WTC11 (cell line): ENCODE results near the gene NXPH4. TPM values are rescaled to one million over a fixed set of nuclear protein-coding genes. Genes with fewer than 3 reads are reported as not detected.
A peak's percentile ranks its signal among the peaks of the same experiment; 100 is the strongest.

Experiments
- ATAC-seq: fragments of 200-7000 bp; cut with Tn5 transposase; 2 replicates; pipeline ENCODE4 v1.10.0; 2021; ENCODE audit warnings: mild to moderate bottlenecking, moderate library complexity
- CTCF ChIA-PET: fragments of 300-600 bp; sonication (Branson Sonifier 250); formaldehyde crosslinking; loops from one replicate; lab custom pipeline; 2021; ENCODE audit warnings: antibody characterized with exemption; lab: Charles Lee
- POLR2A ChIA-PET: fragments of 350-600 bp; sonication (Branson Sonifier 250); formaldehyde crosslinking; loops from one replicate; lab custom pipeline; 2021; ENCODE audit warnings: antibody characterized with exemption; lab: Charles Lee
- DNase-seq: peaks from one replicate; pipeline ENCODE4 v3.0.0; 2021; ENCODE audit warnings: low spot score
- H3K27ac Mint-ChIP-seq: 2 replicates; pipeline ENCODE4 v1.8.0; 2021; ENCODE audit warnings: mixed read lengths
- H3K27me3 Mint-ChIP-seq: 2 replicates; pipeline ENCODE4 v1.8.0; 2021; ENCODE audit warnings: low read depth, mild to moderate bottlenecking, moderate library complexity, mixed read lengths
- H3K36me3 Mint-ChIP-seq: 2 replicates; pipeline ENCODE4 v1.8.0; 2021; ENCODE audit warnings: mixed read lengths
- H3K4me1 Mint-ChIP-seq: 2 replicates; pipeline ENCODE4 v1.8.0; 2022; ENCODE audit warnings: mixed read lengths
- H3K4me3 Mint-ChIP-seq: 2 replicates; pipeline ENCODE4 v1.8.0; 2021; ENCODE audit warnings: mild to moderate bottlenecking, moderate library complexity, mixed read lengths
- H3K9me3 Mint-ChIP-seq: 2 replicates; pipeline ENCODE4 v1.8.0; 2021; ENCODE audit warnings: mixed read lengths
- CBFB ChIP-seq: sonication (generic); formaldehyde crosslinking; IDR thresholded peaks from 2 replicates; pipeline ENCODE4 v1.8.1; 2022; ENCODE audit warnings: mild to moderate bottlenecking, low read depth, missing genetic modification reagents
- ETV6 ChIP-seq: sonication (generic); formaldehyde crosslinking; IDR thresholded peaks from 2 replicates; pipeline ENCODE4 v1.8.1; 2022; ENCODE audit warnings: mild to moderate bottlenecking, missing genetic modification reagents
- GABPB1 ChIP-seq: sonication (generic); formaldehyde crosslinking; IDR thresholded peaks from 2 replicates; pipeline ENCODE4 v1.8.1; 2023; ENCODE audit warnings: mild to moderate bottlenecking, missing genetic modification reagents
- GTF2I ChIP-seq: fragments of 250-450 bp; sonication (Bioruptor Pico); conservative IDR thresholded peaks from 2 replicates; pipeline ENCODE4 v1.4.0; 2021; ENCODE audit warnings: mild to moderate bottlenecking
- HMGA2 ChIP-seq: fragments of 250-450 bp; sonication (Bioruptor Pico); IDR thresholded peaks from 2 replicates; pipeline ENCODE4 v1.4.0; 2021; ENCODE audit warnings: mild to moderate bottlenecking, moderate library complexity
- KAT7 ChIP-seq: sonication (generic); formaldehyde crosslinking; IDR thresholded peaks from 2 replicates; pipeline ENCODE4 v1.8.1; 2023; ENCODE audit warnings: missing genetic modification reagents, mild to moderate bottlenecking, borderline replicate concordance
- NFATC4 ChIP-seq: fragments of 250-450 bp; sonication (Bioruptor Pico); IDR thresholded peaks from 2 replicates; pipeline ENCODE4 v1.9.0; 2021; ENCODE audit warnings: mild to moderate bottlenecking
- NFYB ChIP-seq: sonication (generic); formaldehyde crosslinking; conservative IDR thresholded peaks from 2 replicates; pipeline ENCODE4 v1.8.0; 2022; ENCODE audit warnings: low read depth, missing genetic modification reagents
- NR2C2 ChIP-seq: sonication (generic); formaldehyde crosslinking; IDR thresholded peaks from 2 replicates; pipeline ENCODE4 v1.8.0; 2022; ENCODE audit warnings: mild to moderate bottlenecking, missing genetic modification reagents
- OVOL2 ChIP-seq: fragments of 250-450 bp; sonication (Bioruptor Pico); IDR thresholded peaks from 2 replicates; pipeline ENCODE4 v1.9.0; 2021; ENCODE audit warnings: mild to moderate bottlenecking, borderline replicate concordance
- TCF7 ChIP-seq: sonication (generic); formaldehyde crosslinking; IDR thresholded peaks from 2 replicates; pipeline ENCODE4 v1.8.0; 2022; ENCODE audit warnings: mild to moderate bottlenecking, low read depth, missing genetic modification reagents, moderate library complexity
- ZNF232 ChIP-seq: sonication (generic); formaldehyde crosslinking; IDR thresholded peaks from 2 replicates; pipeline ENCODE4 v1.8.0; 2022; ENCODE audit warnings: mild to moderate bottlenecking, missing genetic modification reagents
- ZNF263 ChIP-seq: sonication (generic); formaldehyde crosslinking; IDR thresholded peaks from 2 replicates; pipeline ENCODE4 v1.8.1; 2022; ENCODE audit warnings: low read depth, mild to moderate bottlenecking, moderate library complexity, missing genetic modification reagents
- ZNF416 ChIP-seq: fragments of 250-450 bp; sonication (Bioruptor Pico); IDR thresholded peaks from 2 replicates; pipeline ENCODE4 v1.9.0; 2021; ENCODE audit warnings: mild to moderate bottlenecking, inconsistent platforms
- total RNA-seq: library from RNA; stranded (reverse); gene quantifications from 3 replicates; pipeline ENCODE4 v1.2.3, GENCODE V29; 2021
- TF ChIP-seq, protein P1 (sequence below): sonication (generic); formaldehyde crosslinking; IDR thresholded peaks from 2 replicates; pipeline ENCODE4 v1.8.1; 2023; ENCODE audit warnings: mild to moderate bottlenecking, missing genetic modification reagents, moderate library complexity
- TF ChIP-seq, protein P2 (sequence below): sonication (generic); formaldehyde crosslinking; IDR thresholded peaks from 2 replicates; pipeline ENCODE4 v1.8.1; 2023; ENCODE audit warnings: mild to moderate bottlenecking, missing genetic modification reagents
- TF ChIP-seq, protein P3 (sequence below): fragments of 250-450 bp; sonication (Bioruptor Pico); IDR thresholded peaks from 2 replicates; pipeline ENCODE4 v1.9.0; 2021; ENCODE audit warnings: moderate library complexity, mild to moderate bottlenecking, inconsistent platforms, borderline replicate concordance
- TF ChIP-seq, protein P4 (sequence below): sonication (generic); formaldehyde crosslinking; IDR thresholded peaks from 2 replicates; pipeline ENCODE4 v1.8.1; 2022; ENCODE audit warnings: mild to moderate bottlenecking, missing genetic modification reagents, moderate library complexity, borderline replicate concordance
- TF ChIP-seq, protein P5 (sequence below): sonication (generic); formaldehyde crosslinking; IDR thresholded peaks from 2 replicates; pipeline ENCODE4 v1.8.0; 2022; ENCODE audit warnings: mild to moderate bottlenecking, missing genetic modification reagents
- TF ChIP-seq, protein P6 (sequence below): sonication (generic); formaldehyde crosslinking; IDR thresholded peaks from 2 replicates; pipeline ENCODE4 v1.8.1; 2022; ENCODE audit warnings: mild to moderate bottlenecking, moderate library complexity, missing genetic modification reagents
- TF ChIP-seq, protein P7 (sequence below): sonication (generic); formaldehyde crosslinking; conservative IDR thresholded peaks from 2 replicates; pipeline ENCODE4 v1.8.1; 2023; ENCODE audit warnings: mild to moderate bottlenecking, low read depth, missing genetic modification reagents, moderate library complexity
- TF ChIP-seq, protein P8 (sequence below): fragments of 200-600 bp; IDR thresholded peaks from 2 replicates; pipeline ENCODE4 v1.8.0; 2022; ENCODE audit warnings: antibody characterized with exemption

Gene NXPH4
- total RNA-seq, 1 experiment from 2014 or later, result 4.9 TPM

DNA sequence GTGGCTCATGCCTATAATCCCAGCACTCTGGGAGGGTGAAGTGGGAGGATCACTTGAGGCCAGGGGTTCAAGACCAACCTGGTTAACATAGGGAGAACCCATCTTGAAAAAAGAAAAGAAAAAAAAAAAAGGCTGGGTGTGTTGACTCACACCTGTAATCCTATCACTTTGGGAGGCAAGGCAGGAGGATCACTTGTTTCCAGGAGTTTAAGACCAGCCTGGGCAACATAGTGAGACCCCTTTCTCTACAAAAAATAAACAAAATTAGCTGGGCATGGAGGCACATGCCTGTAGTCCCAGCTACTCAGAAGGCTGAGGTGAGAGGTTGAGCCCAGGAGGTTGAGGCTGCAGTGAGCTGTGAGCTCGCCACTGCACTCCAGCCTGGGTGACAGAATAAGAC lies 46.2 kb upstream of the NXPH4 start:
- ChIA-PET POLR2A (interaction anchor here (2.4 kb wide), 1 partner anchor 35 kb away, joined by 7 read pairs; no protein-coding TSS in a partner anchor), CTCF (interaction anchor here (1.7 to 7.0 kb wide), 3 partner anchors 13 to 56 kb away, joined by 4 to 112 read pairs (median 7); partner anchors contain the start of gene LRP1)
- ATAC-seq, result no peak
- Mint-ChIP-seq H3K4me1 (no peaks in the 10 kb centered on the region), H3K36me3 (peaks cover 46% of the 10 kb centered on the region), H3K27me3 (no peaks in the 10 kb centered on the region)
- no peak for DNase-seq
- no peak for TF ChIP-seq NFATC4 (CRISPR knock-in tag)
- TF ChIP-seq, protein P1, sequence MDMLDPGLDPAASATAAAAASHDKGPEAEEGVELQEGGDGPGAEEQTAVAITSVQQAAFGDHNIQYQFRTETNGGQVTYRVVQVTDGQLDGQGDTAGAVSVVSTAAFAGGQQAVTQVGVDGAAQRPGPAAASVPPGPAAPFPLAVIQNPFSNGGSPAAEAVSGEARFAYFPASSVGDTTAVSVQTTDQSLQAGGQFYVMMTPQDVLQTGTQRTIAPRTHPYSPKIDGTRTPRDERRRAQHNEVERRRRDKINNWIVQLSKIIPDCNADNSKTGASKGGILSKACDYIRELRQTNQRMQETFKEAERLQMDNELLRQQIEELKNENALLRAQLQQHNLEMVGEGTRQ (CRISPR knock-in tag), result no peak
- TF ChIP-seq CBFB, result no peak
- no peak for TF ChIP-seq GTF2I (CRISPR knock-in tag)
- TF ChIP-seq, protein P2, sequence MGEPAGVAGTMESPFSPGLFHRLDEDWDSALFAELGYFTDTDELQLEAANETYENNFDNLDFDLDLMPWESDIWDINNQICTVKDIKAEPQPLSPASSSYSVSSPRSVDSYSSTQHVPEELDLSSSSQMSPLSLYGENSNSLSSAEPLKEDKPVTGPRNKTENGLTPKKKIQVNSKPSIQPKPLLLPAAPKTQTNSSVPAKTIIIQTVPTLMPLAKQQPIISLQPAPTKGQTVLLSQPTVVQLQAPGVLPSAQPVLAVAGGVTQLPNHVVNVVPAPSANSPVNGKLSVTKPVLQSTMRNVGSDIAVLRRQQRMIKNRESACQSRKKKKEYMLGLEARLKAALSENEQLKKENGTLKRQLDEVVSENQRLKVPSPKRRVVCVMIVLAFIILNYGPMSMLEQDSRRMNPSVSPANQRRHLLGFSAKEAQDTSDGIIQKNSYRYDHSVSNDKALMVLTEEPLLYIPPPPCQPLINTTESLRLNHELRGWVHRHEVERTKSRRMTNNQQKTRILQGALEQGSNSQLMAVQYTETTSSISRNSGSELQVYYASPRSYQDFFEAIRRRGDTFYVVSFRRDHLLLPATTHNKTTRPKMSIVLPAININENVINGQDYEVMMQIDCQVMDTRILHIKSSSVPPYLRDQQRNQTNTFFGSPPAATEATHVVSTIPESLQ (CRISPR knock-in tag), result no peak
- no peak for TF ChIP-seq NR2C2 (CRISPR knock-in tag)
- TF ChIP-seq, all 79 proteins: peak for 0
- Mint-ChIP-seq H3K4me3 (no peak overlapping the region), H3K27ac (no peak overlapping the region), H3K9me3 (no peaks in the 10 kb centered on the region)

DNA sequence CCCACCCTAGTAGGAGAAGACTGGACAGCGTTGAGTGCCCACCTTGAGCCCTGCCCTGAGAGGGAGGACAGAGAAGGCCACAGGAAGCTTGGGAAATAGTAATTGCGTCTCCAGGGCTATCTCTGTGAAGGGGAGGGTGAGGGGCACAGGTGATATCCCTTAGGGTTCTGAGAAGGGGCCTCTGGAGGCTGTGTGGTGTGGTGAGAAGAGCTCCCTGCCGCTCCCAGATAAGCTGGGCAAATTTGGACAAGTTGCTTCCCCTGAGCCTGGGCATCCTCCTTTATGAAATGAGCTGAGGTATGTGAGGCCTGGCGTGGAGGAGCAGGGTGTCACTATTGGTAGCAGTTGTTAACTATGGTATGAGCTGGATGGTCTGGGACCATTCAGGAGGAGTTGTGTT lies 45.7 kb upstream of the NXPH4 start:
- Mint-ChIP-seq H3K9me3 (no peaks in the 10 kb centered on the region), H3K4me1 (no peaks in the 10 kb centered on the region), H3K4me3 (no peak overlapping the region), H3K36me3 (peaks cover 46% of the 10 kb centered on the region), H3K27ac (peak overlapping the region; percentile 46), H3K27me3 (no peaks in the 10 kb centered on the region)
- ATAC-seq, result no peak
- POLR2A ChIA-PET, result interaction anchor here (2.4 kb wide), 1 partner anchor 36 kb away, joined by 7 read pairs; no protein-coding TSS in a partner anchor
- TF ChIP-seq ZNF416 (CRISPR knock-in tag) (no peak), ZNF232 (no peak), KAT7 (no peak), NFYB (CRISPR knock-in tag) (no peak), OVOL2 (CRISPR knock-in tag) (no peak), GABPB1 (CRISPR knock-in tag) (no peak), HMGA2 (CRISPR knock-in tag) (no peak)
- TF ChIP-seq, protein P3, sequence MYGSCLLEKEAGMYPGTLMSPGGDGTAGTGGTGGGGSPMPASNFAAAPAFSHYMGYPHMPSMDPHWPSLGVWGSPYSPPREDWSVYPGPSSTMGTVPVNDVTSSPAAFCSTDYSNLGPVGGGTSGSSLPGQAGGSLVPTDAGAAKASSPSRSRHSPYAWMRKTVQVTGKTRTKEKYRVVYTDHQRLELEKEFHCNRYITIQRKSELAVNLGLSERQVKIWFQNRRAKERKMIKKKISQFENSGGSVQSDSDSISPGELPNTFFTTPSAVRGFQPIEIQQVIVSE (CRISPR knock-in tag), result no peak
- TF ChIP-seq, protein P4, sequence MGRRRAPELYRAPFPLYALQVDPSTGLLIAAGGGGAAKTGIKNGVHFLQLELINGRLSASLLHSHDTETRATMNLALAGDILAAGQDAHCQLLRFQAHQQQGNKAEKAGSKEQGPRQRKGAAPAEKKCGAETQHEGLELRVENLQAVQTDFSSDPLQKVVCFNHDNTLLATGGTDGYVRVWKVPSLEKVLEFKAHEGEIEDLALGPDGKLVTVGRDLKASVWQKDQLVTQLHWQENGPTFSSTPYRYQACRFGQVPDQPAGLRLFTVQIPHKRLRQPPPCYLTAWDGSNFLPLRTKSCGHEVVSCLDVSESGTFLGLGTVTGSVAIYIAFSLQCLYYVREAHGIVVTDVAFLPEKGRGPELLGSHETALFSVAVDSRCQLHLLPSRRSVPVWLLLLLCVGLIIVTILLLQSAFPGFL (CRISPR knock-in tag), result no peak
- TF ChIP-seq, protein P5, sequence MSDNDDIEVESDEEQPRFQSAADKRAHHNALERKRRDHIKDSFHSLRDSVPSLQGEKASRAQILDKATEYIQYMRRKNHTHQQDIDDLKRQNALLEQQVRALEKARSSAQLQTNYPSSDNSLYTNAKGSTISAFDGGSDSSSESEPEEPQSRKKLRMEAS (CRISPR knock-in tag), result no peak
- CTCF ChIA-PET, result interaction anchor here (0.6 to 7.0 kb wide), 6 partner anchors 12 to 55 kb away, joined by 3 to 112 read pairs (median 8); partner anchors contain the start of gene LRP1
- no peak for DNase-seq

DNA sequence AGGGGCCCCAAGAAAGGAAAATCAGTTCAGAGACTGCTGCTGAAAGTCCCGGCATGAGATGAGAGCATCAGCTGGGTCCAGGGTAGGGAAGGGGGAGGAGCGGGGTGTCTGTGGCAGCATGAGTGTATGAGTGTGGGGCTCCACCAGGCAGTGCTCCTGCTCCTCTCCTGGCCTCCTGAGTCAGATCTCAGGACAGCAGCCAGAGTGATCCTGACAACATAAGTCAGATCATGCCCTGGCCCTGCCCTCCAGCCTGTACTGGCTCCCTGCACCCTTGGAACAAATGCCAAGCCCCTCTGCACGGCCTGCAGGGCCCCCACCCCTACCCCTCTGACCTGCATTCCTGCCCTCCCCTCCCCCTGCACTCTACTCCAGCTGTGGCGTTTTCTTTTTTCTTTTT lies 44.9 kb upstream of the NXPH4 start:
- H3K4me3 Mint-ChIP-seq, result no peak overlapping the region
- ATAC-seq (no peak), DNase-seq (no peak)
- H3K27ac Mint-ChIP-seq, result no peak overlapping the region
- H3K9me3 Mint-ChIP-seq, result no peaks in the 10 kb centered on the region
- CTCF ChIA-PET, result interaction anchor here (0.6 to 7.0 kb wide), 10 partner anchors 11 to 1044 kb away, joined by 3 to 112 read pairs (median 8); partner anchors contain the start of gene LRP1
- peaks cover 46% of the 10 kb centered on the region for H3K36me3 Mint-ChIP-seq
- no peaks in the 10 kb centered on the region for H3K27me3 Mint-ChIP-seq
- no peaks in the 10 kb centered on the region for H3K4me1 Mint-ChIP-seq
- TF ChIP-seq TCF7 (CRISPR knock-in tag) (no peak), ZNF263 (CRISPR knock-in tag) (no peak), ETV6 (no peak)
- TF ChIP-seq, protein P6, sequence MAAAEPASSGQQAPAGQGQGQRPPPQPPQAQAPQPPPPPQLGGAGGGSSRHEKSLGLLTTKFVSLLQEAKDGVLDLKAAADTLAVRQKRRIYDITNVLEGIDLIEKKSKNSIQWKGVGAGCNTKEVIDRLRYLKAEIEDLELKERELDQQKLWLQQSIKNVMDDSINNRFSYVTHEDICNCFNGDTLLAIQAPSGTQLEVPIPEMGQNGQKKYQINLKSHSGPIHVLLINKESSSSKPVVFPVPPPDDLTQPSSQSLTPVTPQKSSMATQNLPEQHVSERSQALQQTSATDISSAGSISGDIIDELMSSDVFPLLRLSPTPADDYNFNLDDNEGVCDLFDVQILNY (CRISPR knock-in tag), result no peak
- TF ChIP-seq, protein P7, sequence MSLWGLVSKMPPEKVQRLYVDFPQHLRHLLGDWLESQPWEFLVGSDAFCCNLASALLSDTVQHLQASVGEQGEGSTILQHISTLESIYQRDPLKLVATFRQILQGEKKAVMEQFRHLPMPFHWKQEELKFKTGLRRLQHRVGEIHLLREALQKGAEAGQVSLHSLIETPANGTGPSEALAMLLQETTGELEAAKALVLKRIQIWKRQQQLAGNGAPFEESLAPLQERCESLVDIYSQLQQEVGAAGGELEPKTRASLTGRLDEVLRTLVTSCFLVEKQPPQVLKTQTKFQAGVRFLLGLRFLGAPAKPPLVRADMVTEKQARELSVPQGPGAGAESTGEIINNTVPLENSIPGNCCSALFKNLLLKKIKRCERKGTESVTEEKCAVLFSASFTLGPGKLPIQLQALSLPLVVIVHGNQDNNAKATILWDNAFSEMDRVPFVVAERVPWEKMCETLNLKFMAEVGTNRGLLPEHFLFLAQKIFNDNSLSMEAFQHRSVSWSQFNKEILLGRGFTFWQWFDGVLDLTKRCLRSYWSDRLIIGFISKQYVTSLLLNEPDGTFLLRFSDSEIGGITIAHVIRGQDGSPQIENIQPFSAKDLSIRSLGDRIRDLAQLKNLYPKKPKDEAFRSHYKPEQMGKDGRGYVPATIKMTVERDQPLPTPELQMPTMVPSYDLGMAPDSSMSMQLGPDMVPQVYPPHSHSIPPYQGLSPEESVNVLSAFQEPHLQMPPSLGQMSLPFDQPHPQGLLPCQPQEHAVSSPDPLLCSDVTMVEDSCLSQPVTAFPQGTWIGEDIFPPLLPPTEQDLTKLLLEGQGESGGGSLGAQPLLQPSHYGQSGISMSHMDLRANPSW (CRISPR knock-in tag), result no peak
- TF ChIP-seq, protein P8, sequence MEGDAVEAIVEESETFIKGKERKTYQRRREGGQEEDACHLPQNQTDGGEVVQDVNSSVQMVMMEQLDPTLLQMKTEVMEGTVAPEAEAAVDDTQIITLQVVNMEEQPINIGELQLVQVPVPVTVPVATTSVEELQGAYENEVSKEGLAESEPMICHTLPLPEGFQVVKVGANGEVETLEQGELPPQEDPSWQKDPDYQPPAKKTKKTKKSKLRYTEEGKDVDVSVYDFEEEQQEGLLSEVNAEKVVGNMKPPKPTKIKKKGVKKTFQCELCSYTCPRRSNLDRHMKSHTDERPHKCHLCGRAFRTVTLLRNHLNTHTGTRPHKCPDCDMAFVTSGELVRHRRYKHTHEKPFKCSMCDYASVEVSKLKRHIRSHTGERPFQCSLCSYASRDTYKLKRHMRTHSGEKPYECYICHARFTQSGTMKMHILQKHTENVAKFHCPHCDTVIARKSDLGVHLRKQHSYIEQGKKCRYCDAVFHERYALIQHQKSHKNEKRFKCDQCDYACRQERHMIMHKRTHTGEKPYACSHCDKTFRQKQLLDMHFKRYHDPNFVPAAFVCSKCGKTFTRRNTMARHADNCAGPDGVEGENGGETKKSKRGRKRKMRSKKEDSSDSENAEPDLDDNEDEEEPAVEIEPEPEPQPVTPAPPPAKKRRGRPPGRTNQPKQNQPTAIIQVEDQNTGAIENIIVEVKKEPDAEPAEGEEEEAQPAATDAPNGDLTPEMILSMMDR, result no peak
- POLR2A ChIA-PET, result interaction anchor here (0.7 to 2.4 kb wide), 2 partner anchors 36 to 43 kb away, joined by 4 to 7 read pairs; no protein-coding TSS in a partner anchor
